GM19025 (cell line): ENCODE results near the gene ANKS1A.

ENCODE experiments used
- ATAC-seq: cut with Tn5 transposase; IDR thresholded peaks from one replicate; pipeline ENCODE4 v1.9.1; 2021; ENCODE audit warnings: mild to moderate bottlenecking, low read depth, moderate library complexity; ENCODE audit not compliant: unreplicated experiment

Gene ANKS1A

GRCh38 chr6:35062676-35063574 is 173.9 kb downstream of the ANKS1A start:
- no peak for ATAC-seq

GRCh38 chr6:35063701-35064280 is 174.7 kb downstream of the ANKS1A start:
- no peak for ATAC-seq

GRCh38 chr6:35064290-35064689 is 175.2 kb downstream of the ANKS1A start:
- ATAC-seq = no peak

- ATAC-seq = no peak
Measured at GRCh38 chr6:35064757-35065440, 175.8 kb downstream of the ANKS1A start.

- ATAC-seq = no peak
Measured at GRCh38 chr6:35065441-35065800, 176.4 kb downstream of the ANKS1A start.

- no peak for ATAC-seq
Measured at GRCh38 chr6:35065870-35066269, 176.8 kb downstream of the ANKS1A start.

- no peak for ATAC-seq
Measured at GRCh38 chr6:35067234-35067633, 178.2 kb downstream of the ANKS1A start.

- no peak for ATAC-seq
Measured at GRCh38 chr6:35068206-35068605, 179.2 kb downstream of the ANKS1A start.

GRCh38 chr6:35068644-35069043 is 179.6 kb downstream of the ANKS1A start:
- ATAC-seq = no peak

GRCh38 chr6:35069262-35069661 is 180.2 kb downstream of the ANKS1A start:
- no peak for ATAC-seq

- ATAC-seq = no peak
Measured at GRCh38 chr6:35070111-35070510, 181.1 kb downstream of the ANKS1A start.

GRCh38 chr6:35071347-35071994 is 182.4 kb downstream of the ANKS1A start:
- ATAC-seq = no peak

GRCh38 chr6:35072051-35072697 is 183.1 kb downstream of the ANKS1A start:
- ATAC-seq = no peak

GRCh38 chr6:35072698-35073055 is 183.6 kb downstream of the ANKS1A start:
- no peak for ATAC-seq

GRCh38 chr6:35073211-35073610 is 184.2 kb downstream of the ANKS1A start:
- ATAC-seq = no peak

GRCh38 chr6:35073766-35074471 is 184.9 kb downstream of the ANKS1A start:
- no peak for ATAC-seq

GRCh38 chr6:35076997-35077712 is 188.1 kb downstream of the ANKS1A start:
- no peak for ATAC-seq

GRCh38 chr6:35077713-35078105 is 188.7 kb downstream of the ANKS1A start:
- no peak for ATAC-seq

- ATAC-seq = no peak
Measured at GRCh38 chr6:35078226-35078850, 189.3 kb downstream of the ANKS1A start.
